Natural killer cell (primary cell): ENCODE results near the gene TRAF2. TPM values are rescaled to one million over a fixed set of nuclear protein-coding genes. Genes with fewer than 3 reads are reported as not detected.
A peak's percentile ranks its signal among the peaks of the same experiment; 100 is the strongest.

ENCODE experiments used
- ATAC-seq, 3 donors: fragments of 150-1000 bp in 2 of 3; fragments of 200-7000 bp in 1 of 3; cut with Tn5 transposase; 1 replicate in 1 of 3; 2 replicates in 2 of 3; pipeline ENCODE4 v1.10.0; 2021; ENCODE audit warnings: mild to moderate bottlenecking in 2 of 3, moderate library complexity in 2 of 3
- DNase-seq, 2 donors: peaks; one replicate each; pipeline versions ENCODE4 v3.0.0 to v3.0.0-alpha.2; 2013 to 2021; ENCODE audit warnings: mixed read lengths in 1 of 2
- H3K27ac ChIP-seq: one replicate; pipeline ENCODE4 v1.5.1; 2013; ENCODE audit warnings: mild to moderate bottlenecking, low read length
- H3K27me3 ChIP-seq: one replicate; pipeline ENCODE4 v1.6.1; 2013; ENCODE audit warnings: low read length; ENCODE audit not compliant: control insufficient read depth, insufficient read depth
- H3K36me3 ChIP-seq: one replicate; pipeline ENCODE4 v1.6.1; 2013; ENCODE audit warnings: low read length; ENCODE audit not compliant: control insufficient read depth, insufficient read depth
- H3K4me1 ChIP-seq: one replicate; pipeline ENCODE4 v1.6.1; 2013; ENCODE audit warnings: low read length; ENCODE audit not compliant: control insufficient read depth, insufficient read depth
- H3K4me3 ChIP-seq: one replicate; pipeline ENCODE4 v1.5.1; 2013; ENCODE audit warnings: low read length
- H3K9me3 ChIP-seq: one replicate; pipeline ENCODE4 v1.6.1; 2013; ENCODE audit warnings: low read length; ENCODE audit not compliant: control insufficient read depth, insufficient read depth
- H3K27ac Mint-ChIP-seq, 2 donors: one replicate each; pipeline ENCODE4 v1.8.0; 2022; ENCODE audit warnings: mild to moderate bottlenecking in 2 of 2, mixed read lengths in 2 of 2, moderate library complexity in 1 of 2
- H3K27me3 Mint-ChIP-seq, 2 donors: one replicate each; pipeline ENCODE4 v1.8.0; 2022; ENCODE audit warnings: low read depth in 2 of 2, mixed read lengths in 2 of 2
- H3K36me3 Mint-ChIP-seq: one replicate; pipeline ENCODE4 v1.8.0; 2022; ENCODE audit warnings: mixed read lengths
- H3K4me1 Mint-ChIP-seq, 2 donors: one replicate each; pipeline ENCODE4 v1.8.0; 2022; ENCODE audit warnings: mixed read lengths in 2 of 2
- H3K4me3 Mint-ChIP-seq: one replicate; pipeline ENCODE4 v1.8.0; 2022; ENCODE audit warnings: mild to moderate bottlenecking, moderate library complexity, mixed read lengths
- H3K9me3 Mint-ChIP-seq, 2 donors: one replicate each; pipeline ENCODE4 v1.8.0; 2022; ENCODE audit warnings: mixed read lengths in 2 of 2
- WGBS: methylation state at CpG from one replicate; pipeline ENCODE4 v1.1.7; 2013; ENCODE audit warnings: missing lambda C conversion rate; ENCODE audit not compliant: insufficient coverage; 5-methylcytosine and 5-hydroxymethylcytosine counted together
- intact Hi-C: fragments of 100-400 bp; cut with micrococcal nuclease; formaldehyde crosslinking; loops from one replicate; pipeline ENCODE4 v1.14.2; 2022
- total RNA-seq, 4 donors: library from RNA; stranded (reverse); fragments of 120-200 nt in 1 of 4; gene quantifications; one replicate each; pipeline versions ENCODE4 v1.2.3 to v1.2.4, GENCODE V29; 2013 to 2022
- TF ChIP-seq, protein P1 (sequence below): fragments of 200-600 bp; IDR thresholded peaks from one replicate; pipeline ENCODE4 v1.8.0; 2022; ENCODE audit warnings: antibody characterized with exemption

Gene TRAF2
- total RNA-seq, 3 donors from 2014 or later (not counting 1 experiment from before 2014, with no cell fraction given): 17.4 to 35.5 (median 25.0) TPM

DNA sequence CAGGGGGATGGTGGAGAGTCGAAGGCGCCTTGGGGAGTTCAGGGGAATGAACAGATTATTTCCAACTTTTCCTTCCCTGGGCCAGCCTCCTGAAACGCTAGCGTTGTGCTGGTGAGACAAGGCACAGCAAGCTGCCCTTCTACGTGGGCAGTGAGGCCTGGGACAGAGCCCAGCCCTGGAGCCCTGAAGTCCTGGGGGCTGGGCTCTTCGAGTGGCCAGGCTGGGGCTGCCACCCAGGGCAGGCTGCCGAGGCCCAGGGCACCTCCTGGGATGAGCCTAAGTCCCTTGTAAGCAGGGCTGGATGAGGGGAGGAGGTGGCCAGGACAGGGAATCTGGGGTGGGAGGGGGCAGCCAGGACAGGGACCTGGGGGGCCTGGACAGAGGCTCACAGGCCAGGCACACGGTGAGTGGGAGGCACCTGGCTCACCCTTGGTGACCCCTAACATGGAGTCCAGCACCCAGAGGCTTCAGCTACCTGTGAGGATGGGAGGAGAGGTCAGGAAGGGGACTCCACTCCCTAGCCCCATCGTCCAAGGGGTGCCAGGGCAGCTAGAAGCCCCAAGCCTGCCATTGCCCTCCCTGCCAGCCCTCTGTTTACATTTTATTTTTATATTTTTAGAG lies 64.5 kb downstream of the TRAF2 start:
- WGBS: 60% methylated on average over 8 of the region's 9 CpGs
- Mint-ChIP-seq H3K4me1 (peaks cover 0 to 35% of the 10 kb centered on the region in 2 donors), H3K36me3 (no peaks in the 10 kb centered on the region), H3K4me3 (peak overlapping the region; percentile 47), H3K9me3 (no peaks in the 10 kb centered on the region), H3K27me3 (no peaks in the 10 kb centered on the region), H3K27ac (peak overlapping the region; percentile 81 to 92)
- ATAC-seq: no peak
- H3K36me3 ChIP-seq: no peaks in the 10 kb centered on the region
- peak overlapping the region; percentile 83 for H3K27ac ChIP-seq
- peak overlapping the region; percentile 75 for H3K4me3 ChIP-seq
- H3K27me3 ChIP-seq: no peaks in the 10 kb centered on the region
- no peaks in the 10 kb centered on the region for H3K9me3 ChIP-seq
- intact Hi-C loops: no loop called here
- TF ChIP-seq, protein P1, sequence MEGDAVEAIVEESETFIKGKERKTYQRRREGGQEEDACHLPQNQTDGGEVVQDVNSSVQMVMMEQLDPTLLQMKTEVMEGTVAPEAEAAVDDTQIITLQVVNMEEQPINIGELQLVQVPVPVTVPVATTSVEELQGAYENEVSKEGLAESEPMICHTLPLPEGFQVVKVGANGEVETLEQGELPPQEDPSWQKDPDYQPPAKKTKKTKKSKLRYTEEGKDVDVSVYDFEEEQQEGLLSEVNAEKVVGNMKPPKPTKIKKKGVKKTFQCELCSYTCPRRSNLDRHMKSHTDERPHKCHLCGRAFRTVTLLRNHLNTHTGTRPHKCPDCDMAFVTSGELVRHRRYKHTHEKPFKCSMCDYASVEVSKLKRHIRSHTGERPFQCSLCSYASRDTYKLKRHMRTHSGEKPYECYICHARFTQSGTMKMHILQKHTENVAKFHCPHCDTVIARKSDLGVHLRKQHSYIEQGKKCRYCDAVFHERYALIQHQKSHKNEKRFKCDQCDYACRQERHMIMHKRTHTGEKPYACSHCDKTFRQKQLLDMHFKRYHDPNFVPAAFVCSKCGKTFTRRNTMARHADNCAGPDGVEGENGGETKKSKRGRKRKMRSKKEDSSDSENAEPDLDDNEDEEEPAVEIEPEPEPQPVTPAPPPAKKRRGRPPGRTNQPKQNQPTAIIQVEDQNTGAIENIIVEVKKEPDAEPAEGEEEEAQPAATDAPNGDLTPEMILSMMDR: no peak
- DNase-seq: no peak
- H3K4me1 ChIP-seq: peaks cover 49% of the 10 kb centered on the region

DNA sequence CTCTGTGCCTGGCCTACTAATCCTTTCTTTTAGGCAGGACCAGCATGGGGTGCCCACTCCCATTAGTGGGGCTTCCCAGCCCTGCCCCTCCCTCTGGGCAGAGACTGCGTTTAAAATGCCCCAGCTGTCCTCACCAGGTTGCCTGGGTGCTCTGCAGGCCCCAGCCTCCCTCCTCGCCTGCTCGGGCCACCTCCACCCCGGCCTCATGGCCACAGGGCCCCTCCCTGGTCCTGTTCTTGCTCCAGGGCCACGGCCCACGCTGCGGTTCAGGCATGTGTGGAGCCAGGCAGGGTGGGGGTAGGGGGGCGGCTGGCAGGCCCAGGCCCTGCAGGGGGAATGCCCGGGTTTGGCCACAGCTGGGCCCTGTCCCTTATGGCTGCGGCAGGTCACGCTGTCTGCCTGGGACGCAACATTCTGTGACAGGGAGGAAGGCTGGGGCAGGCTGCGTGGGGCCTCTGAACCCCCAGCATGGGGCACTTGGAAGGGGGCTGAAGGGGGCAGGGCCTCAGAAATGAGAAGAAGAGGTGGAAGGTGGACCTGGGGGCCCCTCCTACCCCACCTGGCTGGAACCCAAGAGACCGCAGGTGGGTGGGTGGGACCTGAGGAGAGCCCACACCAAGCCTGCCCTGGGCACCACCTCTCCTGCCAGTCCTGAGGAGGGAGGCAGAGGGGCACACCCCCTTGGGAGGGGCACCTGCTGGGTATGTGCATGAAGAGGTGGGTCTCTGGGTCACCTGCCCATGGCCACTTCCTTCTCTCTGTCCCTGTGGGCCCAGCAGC lies 65.4 kb downstream of the TRAF2 start, which contains the start of gene LCN12:
TSS of gene LCN12 (plus strand) at position 733 of the 780 bp plus-strand sequence. CDS start 55 bp downstream, outside the sequence.
- Mint-ChIP-seq H3K4me3 (no peak within 1 kb of the TSS), H3K9me3 (peaks cover 3 to 4% of the 10 kb centered on the region in 2 donors), H3K4me1 (peaks cover 4 to 43% of the 10 kb centered on the region in 2 donors), H3K27ac (no peak within 1 kb of the TSS), H3K27me3 (no peaks in the 10 kb centered on the region), H3K36me3 (no peaks in the 10 kb centered on the region)
- TF ChIP-seq, protein P1: no peak
- ATAC-seq (no peak), DNase-seq (no peak)
- Histone ChIP-seq H3K27ac (peak within 1 kb of the TSS; percentile 83), H3K36me3 (no peaks in the 10 kb centered on the region), H3K4me3 (no peak within 1 kb of the TSS), H3K4me1 (peaks cover 44% of the 10 kb centered on the region), H3K27me3 (no peaks in the 10 kb centered on the region), H3K9me3 (no peaks in the 10 kb centered on the region)
- intact Hi-C loops: no loop called here
- WGBS: 90% methylated on average over 13 of the region's 14 CpGs

DNA sequence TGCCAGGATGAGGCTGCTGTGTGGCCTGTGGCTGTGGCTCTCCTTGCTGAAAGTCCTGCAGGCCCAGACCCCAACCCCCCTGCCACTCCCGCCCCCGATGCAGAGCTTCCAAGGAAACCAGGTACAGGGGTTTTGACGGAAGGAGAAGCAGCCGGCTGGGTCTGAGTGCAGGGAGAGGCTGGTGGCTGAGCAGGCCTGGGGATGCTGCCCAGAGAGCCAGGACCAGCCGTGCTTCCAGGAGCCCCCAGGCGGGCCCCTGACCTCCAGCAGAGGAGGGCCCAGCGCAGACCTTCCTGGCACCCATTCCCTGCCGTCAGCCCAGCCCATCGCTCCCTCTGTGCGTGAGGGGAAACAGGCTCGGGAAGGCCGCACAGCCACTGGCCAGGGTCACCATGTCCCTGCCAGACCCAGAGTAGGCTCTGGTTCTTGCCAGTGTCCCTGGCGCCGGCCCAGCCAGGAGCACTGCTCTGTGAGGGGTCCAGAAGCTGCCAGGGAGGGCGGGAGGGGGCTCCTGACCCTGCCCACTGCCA lies 66.1 kb downstream of the TRAF2 start:
- no peak for DNase-seq
- Mint-ChIP-seq H3K9me3 (peaks cover 4 to 5% of the 10 kb centered on the region in 2 donors), H3K4me1 (peaks cover 4 to 40% of the 10 kb centered on the region in 2 donors), H3K27me3 (no peaks in the 10 kb centered on the region), H3K4me3 (no peak overlapping the region), H3K27ac (no peak overlapping the region), H3K36me3 (no peaks in the 10 kb centered on the region)
- no peak for ATAC-seq
- Histone ChIP-seq H3K27me3 (no peaks in the 10 kb centered on the region), H3K4me1 (peaks cover 43% of the 10 kb centered on the region), H3K9me3 (no peaks in the 10 kb centered on the region), H3K4me3 (no peak overlapping the region), H3K27ac (no peak overlapping the region), H3K36me3 (no peaks in the 10 kb centered on the region)
- intact Hi-C loops: no loop called here
- WGBS: 94% methylated on average over 15 of the region's 15 CpGs
- TF ChIP-seq, protein P1: no peak
